Peyer's patch (tissue), 4 donors: Measurements from ENCODE around the gene TNFSF4.

Experiments used
- CTCF ChIP-seq, 6 experiments: fragments of 450-650 bp in 4 of 6; fragments of 200-600 bp in 2 of 6; sonication (generic) in 1 of 6; IDR thresholded peaks; one replicate each; pipeline ENCODE4 v1.5.1; 2017 to 2019; ENCODE audit warnings: antibody characterized with exemption in 6 of 6, mild to moderate bottlenecking in 3 of 6, moderate library complexity in 1 of 6
- POLR2A ChIP-seq, 2 donors: fragments of 450-650 bp; IDR thresholded peaks; one replicate each; pipeline ENCODE4 v1.5.1; 2017; ENCODE audit warnings: antibody characterized with exemption in 2 of 2, mild to moderate bottlenecking in 2 of 2, moderate library complexity in 2 of 2

DNA sequence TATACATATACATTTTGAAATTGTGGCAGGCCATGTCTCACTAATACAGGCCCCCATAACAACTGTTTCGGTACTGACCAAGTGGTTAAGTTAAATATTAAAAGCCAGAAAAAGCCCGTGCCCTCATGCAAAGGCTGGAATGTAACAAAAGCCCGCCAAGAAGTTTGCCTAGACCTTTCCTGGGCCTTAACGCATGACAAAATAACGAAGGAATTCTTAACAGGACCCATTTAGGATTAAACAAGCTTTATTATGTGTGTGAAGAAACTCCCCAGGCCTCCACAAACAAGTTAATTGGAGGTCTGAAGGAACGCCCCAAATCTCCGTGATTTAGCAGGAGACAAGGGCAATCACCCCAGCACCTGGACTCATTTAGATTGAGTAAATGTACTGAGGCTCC lies 42.4 kb downstream of the TNFSF4 start:
- TF ChIP-seq POLR2A (IDR thresholded peaks at IDR 0.05) (no peak), CTCF (IDR thresholded peaks at IDR 0.05) (no peak)
